ENCODE data around the gene PPP2R2C. TPM values are rescaled to one million over a fixed set of nuclear protein-coding genes. Genes with fewer than 3 reads are reported as not detected.

The PPP2R2C gene
- polyA plus RNA-seq, 1 of the 3 experiments (the other 2 are of a cell fraction): 0.21 TPM

DNA sequence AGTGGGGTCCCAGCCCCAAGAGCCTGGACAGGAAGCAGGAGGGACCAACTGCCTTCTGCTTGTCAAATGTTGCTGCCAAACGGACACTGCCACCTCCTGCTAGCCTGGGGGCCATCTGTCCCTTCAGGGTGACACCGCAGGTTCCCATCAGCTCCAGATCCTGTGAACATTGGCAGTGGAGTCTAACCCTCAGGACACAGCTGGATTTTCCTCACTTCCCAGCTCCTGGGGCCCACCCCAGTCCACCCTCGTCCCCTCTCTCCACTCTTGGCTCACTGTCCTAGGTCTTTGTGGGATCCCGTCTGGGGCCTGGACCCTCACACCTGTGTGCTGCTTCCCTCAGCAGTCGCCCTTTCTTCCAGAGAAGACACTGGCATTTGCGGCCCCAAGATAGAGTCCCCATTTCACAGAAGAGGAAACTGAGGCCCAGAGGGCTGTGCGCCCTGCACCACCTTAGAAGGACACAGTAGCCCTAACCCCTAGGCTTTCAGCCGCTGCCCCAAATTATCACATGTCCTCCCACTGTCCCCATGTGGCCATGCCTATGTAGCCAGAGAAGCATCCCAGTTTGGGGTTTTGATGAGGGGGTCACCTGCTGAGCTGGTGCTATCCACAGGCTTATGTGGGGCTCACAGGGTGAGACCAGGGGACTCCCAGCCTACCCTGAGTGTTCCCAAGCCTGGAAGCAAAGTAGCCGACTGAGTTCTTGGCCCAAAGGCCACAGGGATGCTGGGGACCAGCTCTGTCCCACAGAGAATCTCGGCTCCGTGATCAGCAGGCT, 20.1 kb downstream of the PPP2R2C start:
- Histone ChIP-seq H3K9me3 (no peaks in the 10 kb centered on the region), H3K4me3 (ENCODE audit: low read depth in 2 of 2, low read length in 1 of 2) (no peak overlapping the region), H3K9ac (no peak overlapping the region), H3K27me3 (ENCODE audit: insufficient read depth) (no peaks in the 10 kb centered on the region), H2AFZ (ENCODE audit: low read depth) (no peak overlapping the region), H4K20me1 (ENCODE audit: insufficient read depth) (no peaks in the 10 kb centered on the region), H3K79me2 (ENCODE audit: insufficient read depth) (no peaks in the 10 kb centered on the region), H3K36me3 (replicated peaks in 1 of 2; ENCODE audit: control insufficient read depth in 1 of 2, insufficient read depth in 2 of 2, low read length in 1 of 2) (no peaks in the 10 kb centered on the region), H3F3A (replicated peaks; ENCODE audit: insufficient read depth) (no peaks in the 10 kb centered on the region), H3K4me1 (ENCODE audit: control insufficient read depth in 1 of 2, insufficient read depth in 2 of 2, low read depth in 1 of 2, low read length in 1 of 2) (peaks cover 0 to 2% of the 10 kb centered on the region in 2 experiments; a peak in 1 of 4 replicates), H3K4me2 (no peak overlapping the region), H3K9me2 (no peaks in the 10 kb centered on the region), H3K27ac (ENCODE audit: low read depth in 2 of 2, low read length in 1 of 2) (no peak overlapping the region)
- POLR2A ChIA-PET: no interaction called here
- 41% methylated on average over 8 of the region's 11 CpGs for WGBS (ENCODE audit: low lambda C conversion rate)
- TF ChIP-seq RAD21 (IDR thresholded peaks at IDR 0.05; ENCODE audit: low read length) (no peak), RCOR1 (IDR thresholded peaks at IDR 0.05; ENCODE audit: low read length) (no peak), GABPA (IDR thresholded peaks at IDR 0.05; ENCODE audit: low read depth) (no peak), FOXM1 (IDR thresholded peaks at IDR 0.05; ENCODE audit: low read depth) (no peak), POLR2AphosphoS5 (IDR thresholded peaks at IDR 0.05; ENCODE audit: low read depth, low read length) (no peak), JUND (IDR thresholded peaks at IDR 0.05) (no peak), MEF2A (IDR thresholded peaks at IDR 0.05; ENCODE audit: borderline replicate concordance, low read depth) (no peak), ELF1 (IDR thresholded peaks at IDR 0.05) (no peak)
- TF ChIP-seq, protein P1, sequence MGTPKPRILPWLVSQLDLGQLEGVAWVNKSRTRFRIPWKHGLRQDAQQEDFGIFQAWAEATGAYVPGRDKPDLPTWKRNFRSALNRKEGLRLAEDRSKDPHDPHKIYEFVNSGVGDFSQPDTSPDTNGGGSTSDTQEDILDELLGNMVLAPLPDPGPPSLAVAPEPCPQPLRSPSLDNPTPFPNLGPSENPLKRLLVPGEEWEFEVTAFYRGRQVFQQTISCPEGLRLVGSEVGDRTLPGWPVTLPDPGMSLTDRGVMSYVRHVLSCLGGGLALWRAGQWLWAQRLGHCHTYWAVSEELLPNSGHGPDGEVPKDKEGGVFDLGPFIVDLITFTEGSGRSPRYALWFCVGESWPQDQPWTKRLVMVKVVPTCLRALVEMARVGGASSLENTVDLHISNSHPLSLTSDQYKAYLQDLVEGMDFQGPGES (IDR thresholded peaks at IDR 0.05; ENCODE audit: low read depth, low read length): no peak
- TF ChIP-seq, protein P2, sequence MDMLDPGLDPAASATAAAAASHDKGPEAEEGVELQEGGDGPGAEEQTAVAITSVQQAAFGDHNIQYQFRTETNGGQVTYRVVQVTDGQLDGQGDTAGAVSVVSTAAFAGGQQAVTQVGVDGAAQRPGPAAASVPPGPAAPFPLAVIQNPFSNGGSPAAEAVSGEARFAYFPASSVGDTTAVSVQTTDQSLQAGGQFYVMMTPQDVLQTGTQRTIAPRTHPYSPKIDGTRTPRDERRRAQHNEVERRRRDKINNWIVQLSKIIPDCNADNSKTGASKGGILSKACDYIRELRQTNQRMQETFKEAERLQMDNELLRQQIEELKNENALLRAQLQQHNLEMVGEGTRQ (IDR thresholded peaks at IDR 0.05; ENCODE audit: borderline replicate concordance, low read depth, low read length): no peak
- TF ChIP-seq, protein P3, sequence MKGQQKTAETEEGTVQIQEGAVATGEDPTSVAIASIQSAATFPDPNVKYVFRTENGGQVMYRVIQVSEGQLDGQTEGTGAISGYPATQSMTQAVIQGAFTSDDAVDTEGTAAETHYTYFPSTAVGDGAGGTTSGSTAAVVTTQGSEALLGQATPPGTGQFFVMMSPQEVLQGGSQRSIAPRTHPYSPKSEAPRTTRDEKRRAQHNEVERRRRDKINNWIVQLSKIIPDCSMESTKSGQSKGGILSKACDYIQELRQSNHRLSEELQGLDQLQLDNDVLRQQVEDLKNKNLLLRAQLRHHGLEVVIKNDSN (IDR thresholded peaks at IDR 0.05; ENCODE audit: borderline replicate concordance, low read depth): no peak
- TF ChIP-seq, protein P4, sequence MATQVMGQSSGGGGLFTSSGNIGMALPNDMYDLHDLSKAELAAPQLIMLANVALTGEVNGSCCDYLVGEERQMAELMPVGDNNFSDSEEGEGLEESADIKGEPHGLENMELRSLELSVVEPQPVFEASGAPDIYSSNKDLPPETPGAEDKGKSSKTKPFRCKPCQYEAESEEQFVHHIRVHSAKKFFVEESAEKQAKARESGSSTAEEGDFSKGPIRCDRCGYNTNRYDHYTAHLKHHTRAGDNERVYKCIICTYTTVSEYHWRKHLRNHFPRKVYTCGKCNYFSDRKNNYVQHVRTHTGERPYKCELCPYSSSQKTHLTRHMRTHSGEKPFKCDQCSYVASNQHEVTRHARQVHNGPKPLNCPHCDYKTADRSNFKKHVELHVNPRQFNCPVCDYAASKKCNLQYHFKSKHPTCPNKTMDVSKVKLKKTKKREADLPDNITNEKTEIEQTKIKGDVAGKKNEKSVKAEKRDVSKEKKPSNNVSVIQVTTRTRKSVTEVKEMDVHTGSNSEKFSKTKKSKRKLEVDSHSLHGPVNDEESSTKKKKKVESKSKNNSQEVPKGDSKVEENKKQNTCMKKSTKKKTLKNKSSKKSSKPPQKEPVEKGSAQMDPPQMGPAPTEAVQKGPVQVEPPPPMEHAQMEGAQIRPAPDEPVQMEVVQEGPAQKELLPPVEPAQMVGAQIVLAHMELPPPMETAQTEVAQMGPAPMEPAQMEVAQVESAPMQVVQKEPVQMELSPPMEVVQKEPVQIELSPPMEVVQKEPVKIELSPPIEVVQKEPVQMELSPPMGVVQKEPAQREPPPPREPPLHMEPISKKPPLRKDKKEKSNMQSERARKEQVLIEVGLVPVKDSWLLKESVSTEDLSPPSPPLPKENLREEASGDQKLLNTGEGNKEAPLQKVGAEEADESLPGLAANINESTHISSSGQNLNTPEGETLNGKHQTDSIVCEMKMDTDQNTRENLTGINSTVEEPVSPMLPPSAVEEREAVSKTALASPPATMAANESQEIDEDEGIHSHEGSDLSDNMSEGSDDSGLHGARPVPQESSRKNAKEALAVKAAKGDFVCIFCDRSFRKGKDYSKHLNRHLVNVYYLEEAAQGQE (IDR thresholded peaks at IDR 0.05; ENCODE audit: low read depth, low read length): no peak
- TF ChIP-seq, protein P5, sequence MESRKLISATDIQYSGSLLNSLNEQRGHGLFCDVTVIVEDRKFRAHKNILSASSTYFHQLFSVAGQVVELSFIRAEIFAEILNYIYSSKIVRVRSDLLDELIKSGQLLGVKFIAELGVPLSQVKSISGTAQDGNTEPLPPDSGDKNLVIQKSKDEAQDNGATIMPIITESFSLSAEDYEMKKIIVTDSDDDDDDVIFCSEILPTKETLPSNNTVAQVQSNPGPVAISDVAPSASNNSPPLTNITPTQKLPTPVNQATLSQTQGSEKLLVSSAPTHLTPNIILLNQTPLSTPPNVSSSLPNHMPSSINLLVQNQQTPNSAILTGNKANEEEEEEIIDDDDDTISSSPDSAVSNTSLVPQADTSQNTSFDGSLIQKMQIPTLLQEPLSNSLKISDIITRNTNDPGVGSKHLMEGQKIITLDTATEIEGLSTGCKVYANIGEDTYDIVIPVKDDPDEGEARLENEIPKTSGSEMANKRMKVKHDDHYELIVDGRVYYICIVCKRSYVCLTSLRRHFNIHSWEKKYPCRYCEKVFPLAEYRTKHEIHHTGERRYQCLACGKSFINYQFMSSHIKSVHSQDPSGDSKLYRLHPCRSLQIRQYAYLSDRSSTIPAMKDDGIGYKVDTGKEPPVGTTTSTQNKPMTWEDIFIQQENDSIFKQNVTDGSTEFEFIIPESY (IDR thresholded peaks at IDR 0.05; ENCODE audit: borderline replicate concordance, low read depth): no peak
- CTCF ChIA-PET: interaction anchor here (0.7 to 2.0 kb wide), 4 partner anchors 22 to 121 kb away, joined by 3 to 6 read pairs (median 4); no protein-coding TSS in a partner anchor
- no peak for DNase-seq

Measured in SK-N-SH (cell line).